ENCODE measurements around the gene ZFPM1. TPM values are rescaled to one million over a fixed set of nuclear protein-coding genes. Genes with fewer than 3 reads are reported as not detected.
A peak's percentile ranks its signal among the peaks of the same experiment; 100 is the strongest.

Gene ZFPM1
- polyA plus RNA-seq, 4 donors: 2.3 to 5.3 (median 3.2) TPM

- no peak for DNase-seq (ENCODE audit: low read depth in 4 of 4, low spot score in 3 of 4)
These were observed 5.2 kb upstream of the ZFPM1 start for GRCh38 chr16:88447881-88448280.

GRCh38 chr16:88448461-88449266, 4.4 kb upstream of the ZFPM1 start:
- no peak for DNase-seq (ENCODE audit: low read depth in 4 of 4, low spot score in 3 of 4)

GRCh38 chr16:88449267-88449561, 3.9 kb upstream of the ZFPM1 start:
- no peak for DNase-seq (ENCODE audit: low read depth in 4 of 4, low spot score in 3 of 4)

- no peak for DNase-seq (ENCODE audit: low read depth in 4 of 4, low spot score in 3 of 4)
These were observed 1.2 kb upstream of the ZFPM1 start for GRCh38 chr16:88451586-88452481.

GRCh38 chr16:88452482-88453216, 431 bp upstream of the ZFPM1 start:
- peak; percentile 88 to 91 (median 90) for DNase-seq (ENCODE audit: low read depth in 4 of 4, low spot score in 3 of 4)

GRCh38 chr16:88453611-88454522, 787 bp downstream of the ZFPM1 start:
- no peak for DNase-seq (ENCODE audit: low read depth in 4 of 4, low spot score in 3 of 4)

- DNase-seq (ENCODE audit: low read depth in 4 of 4, low spot score in 3 of 4): no peak
These were observed 1.5 kb downstream of the ZFPM1 start for GRCh38 chr16:88454523-88454947.

GRCh38 chr16:88455610-88456355, 2.7 kb downstream of the ZFPM1 start:
- no peak for DNase-seq (ENCODE audit: low read depth in 4 of 4, low spot score in 3 of 4)

- DNase-seq (ENCODE audit: low read depth in 4 of 4, low spot score in 3 of 4): no peak
These were observed 3.5 kb downstream of the ZFPM1 start for GRCh38 chr16:88456356-88457292.

GRCh38 chr16:88458039-88458772, 5.1 kb downstream of the ZFPM1 start:
- no peak for DNase-seq (ENCODE audit: low read depth in 4 of 4, low spot score in 3 of 4)

GRCh38 chr16:88458773-88459235, 5.7 kb downstream of the ZFPM1 start:
- no peak for DNase-seq (ENCODE audit: low read depth in 4 of 4, low spot score in 3 of 4)

GRCh38 chr16:88459366-88460073, 6.4 kb downstream of the ZFPM1 start:
- DNase-seq (ENCODE audit: low read depth in 4 of 4, low spot score in 3 of 4): no peak

GRCh38 chr16:88460496-88461330, 7.6 kb downstream of the ZFPM1 start:
- DNase-seq (ENCODE audit: low read depth in 4 of 4, low spot score in 3 of 4): no peak

GRCh38 chr16:88461331-88462269, 8.5 kb downstream of the ZFPM1 start:
- no peak for DNase-seq (ENCODE audit: low read depth in 4 of 4, low spot score in 3 of 4)

- DNase-seq (ENCODE audit: low read depth in 4 of 4, low spot score in 3 of 4): no peak
These were observed 9.3 kb downstream of the ZFPM1 start for GRCh38 chr16:88462396-88462795.
